GM23338 (cell line): Measurements from ENCODE around the gene SNAP25.

Experiments
- CTCF ChIP-seq, 2 experiments: fragments of 200-600 bp in 1 of 2; sonication (generic) in 1 of 2; conservative IDR thresholded peaks; 2 replicates each; pipeline versions ENCODE4 v1.5.1 to v1.6.1; 2016 to 2017; ENCODE audit warnings: antibody characterized with exemption in 2 of 2, low read depth in 2 of 2, mild to moderate bottlenecking in 2 of 2, moderate library complexity in 1 of 2
- ETS1 ChIP-seq: IDR thresholded peaks from 2 replicates; pipeline ENCODE4 v1.6.1; 2016; ENCODE audit warnings: antibody characterized with exemption
- EZH2 ChIP-seq: fragments of 200-600 bp; sonication (generic); IDR thresholded peaks from one replicate; pipeline ENCODE4 v1.8.0; 2017; ENCODE audit warnings: antibody characterized with exemption, mild to moderate bottlenecking, low read depth; ENCODE audit not compliant: unreplicated experiment
- POLR2AphosphoS5 ChIP-seq: IDR thresholded peaks from 2 replicates; pipeline ENCODE4 v1.6.1; 2016; ENCODE audit warnings: antibody characterized with exemption, low read depth
- TF ChIP-seq, protein P1 (sequence below): IDR thresholded peaks from one replicate; pipeline ENCODE4 v1.6.1; 2018; ENCODE audit warnings: antibody characterized with exemption; ENCODE audit not compliant: unreplicated experiment

DNA sequence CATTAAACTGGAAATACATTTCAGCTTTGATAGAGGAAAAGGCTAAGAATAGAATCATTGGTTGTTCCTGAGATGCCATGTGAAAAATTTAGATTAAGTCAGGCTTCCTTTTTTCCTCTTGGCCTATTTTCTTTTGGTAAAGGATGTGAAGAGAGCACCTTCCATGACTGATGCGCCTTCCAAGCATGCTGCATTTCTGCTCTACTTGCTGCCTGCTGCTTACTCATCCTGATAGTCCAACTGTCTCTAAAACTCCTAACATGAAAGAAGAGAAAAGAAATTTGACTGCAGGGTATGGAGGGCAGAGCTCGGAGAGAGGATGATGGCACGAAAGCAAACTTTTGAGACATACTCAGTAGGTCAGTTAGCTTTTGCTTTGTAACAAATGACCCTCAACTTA is 28.8 kb downstream of the SNAP25 start:
- no peak for TF ChIP-seq EZH2
- no peak for TF ChIP-seq CTCF (conservative IDR thresholded peaks at IDR 0.05; ENCODE audit: low read depth in 2 of 2)
- TF ChIP-seq POLR2AphosphoS5 = no peak
- no peak for TF ChIP-seq ETS1
- TF ChIP-seq, protein P1, sequence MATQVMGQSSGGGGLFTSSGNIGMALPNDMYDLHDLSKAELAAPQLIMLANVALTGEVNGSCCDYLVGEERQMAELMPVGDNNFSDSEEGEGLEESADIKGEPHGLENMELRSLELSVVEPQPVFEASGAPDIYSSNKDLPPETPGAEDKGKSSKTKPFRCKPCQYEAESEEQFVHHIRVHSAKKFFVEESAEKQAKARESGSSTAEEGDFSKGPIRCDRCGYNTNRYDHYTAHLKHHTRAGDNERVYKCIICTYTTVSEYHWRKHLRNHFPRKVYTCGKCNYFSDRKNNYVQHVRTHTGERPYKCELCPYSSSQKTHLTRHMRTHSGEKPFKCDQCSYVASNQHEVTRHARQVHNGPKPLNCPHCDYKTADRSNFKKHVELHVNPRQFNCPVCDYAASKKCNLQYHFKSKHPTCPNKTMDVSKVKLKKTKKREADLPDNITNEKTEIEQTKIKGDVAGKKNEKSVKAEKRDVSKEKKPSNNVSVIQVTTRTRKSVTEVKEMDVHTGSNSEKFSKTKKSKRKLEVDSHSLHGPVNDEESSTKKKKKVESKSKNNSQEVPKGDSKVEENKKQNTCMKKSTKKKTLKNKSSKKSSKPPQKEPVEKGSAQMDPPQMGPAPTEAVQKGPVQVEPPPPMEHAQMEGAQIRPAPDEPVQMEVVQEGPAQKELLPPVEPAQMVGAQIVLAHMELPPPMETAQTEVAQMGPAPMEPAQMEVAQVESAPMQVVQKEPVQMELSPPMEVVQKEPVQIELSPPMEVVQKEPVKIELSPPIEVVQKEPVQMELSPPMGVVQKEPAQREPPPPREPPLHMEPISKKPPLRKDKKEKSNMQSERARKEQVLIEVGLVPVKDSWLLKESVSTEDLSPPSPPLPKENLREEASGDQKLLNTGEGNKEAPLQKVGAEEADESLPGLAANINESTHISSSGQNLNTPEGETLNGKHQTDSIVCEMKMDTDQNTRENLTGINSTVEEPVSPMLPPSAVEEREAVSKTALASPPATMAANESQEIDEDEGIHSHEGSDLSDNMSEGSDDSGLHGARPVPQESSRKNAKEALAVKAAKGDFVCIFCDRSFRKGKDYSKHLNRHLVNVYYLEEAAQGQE = no peak
